ENCODE measurements around the gene PIK3R4.

Gene PIK3R4

GRCh38 chr3:130687327-130687726, 59.3 kb downstream of the PIK3R4 start:
- Histone ChIP-seq H3K27me3 (ENCODE audit: control insufficient read depth in 1 of 2, insufficient read depth in 1 of 2, low read length in 2 of 2) (no peaks in the 10 kb centered on the region), H2BK15ac (ENCODE audit: low read depth, poor library complexity, severe bottlenecking) (no peak overlapping the region), H2BK12ac (ENCODE audit: low read length in 2 of 2) (no peak overlapping the region), H3K4me2 (ENCODE audit: low read length, poor library complexity, severe bottlenecking) (no peak overlapping the region), H4K8ac (ENCODE audit: low read length) (no peak overlapping the region), H2BK120ac (ENCODE audit: low read depth, low read length) (no peak overlapping the region), H3K4me3 (ENCODE audit: insufficient read depth in 1 of 2, low read depth in 1 of 2, low read length in 2 of 2) (no peak overlapping the region), H3K18ac (ENCODE audit: low read depth in 1 of 2, low read length in 2 of 2) (no peak overlapping the region), H3K23ac (ENCODE audit: low read length in 2 of 2) (no peak overlapping the region), H3K4me1 (ENCODE audit: control insufficient read depth, insufficient read depth, low read depth, low read length) (no peaks in the 10 kb centered on the region), H2AK5ac (ENCODE audit: low read length, severe bottlenecking) (no peak overlapping the region), H3K4ac (ENCODE audit: low read depth in 1 of 2, low read length in 2 of 2) (no peak overlapping the region), H2BK5ac (ENCODE audit: low read depth, low read length, poor library complexity, severe bottlenecking) (no peak overlapping the region), H3K36me3 (ENCODE audit: control insufficient read depth in 1 of 2, insufficient read depth in 2 of 2, low read depth in 1 of 2, low read length in 2 of 2) (peaks cover 0 to 69% of the 10 kb centered on the region in 2 experiments), H3K79me1 (replicated peaks; ENCODE audit: low read length, poor library complexity, severe bottlenecking) (peaks cover 2% of the 10 kb centered on the region), H2AFZ (ENCODE audit: low read depth, low read length) (no peak overlapping the region), H4K91ac (ENCODE audit: low read length) (no peak overlapping the region), H3K14ac (ENCODE audit: low read length in 2 of 2) (no peak overlapping the region), H3K9ac (ENCODE audit: low read length) (no peak overlapping the region), H3K9me3 (ENCODE audit: control insufficient read depth, low read length) (no peaks in the 10 kb centered on the region), H3K27ac (ENCODE audit: low read length, poor library complexity, severe bottlenecking) (no peak overlapping the region)
- DNase-seq: no peak

DNA sequence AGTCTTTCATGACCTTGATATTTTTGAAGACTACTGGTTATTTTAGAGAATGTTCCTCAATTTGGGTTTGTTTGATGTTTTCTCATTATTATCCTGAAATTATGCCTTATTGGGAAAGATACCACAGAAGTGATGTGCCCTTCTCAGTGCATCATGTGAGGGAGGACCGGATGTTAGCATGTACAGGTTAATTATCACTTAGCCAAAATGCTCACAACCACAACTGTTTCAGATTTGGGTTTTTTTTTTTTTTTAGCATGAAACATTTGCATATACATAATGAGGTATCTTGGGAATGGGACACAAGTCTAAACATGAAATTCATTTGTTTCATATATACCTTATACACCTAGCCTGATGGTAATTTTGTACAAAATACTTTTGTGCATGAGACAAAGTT, 59.8 kb downstream of the PIK3R4 start:
- no peak overlapping the region for H2AFZ ChIP-seq (ENCODE audit: low read depth, low read length)
- H3K9ac ChIP-seq (ENCODE audit: low read length): no peak overlapping the region
- H3K4ac ChIP-seq (ENCODE audit: low read depth in 1 of 2, low read length in 2 of 2): no peak overlapping the region
- no peak overlapping the region for H4K8ac ChIP-seq (ENCODE audit: low read length)
- peaks cover 2% of the 10 kb centered on the region for H3K79me1 ChIP-seq (replicated peaks; ENCODE audit: low read length, poor library complexity, severe bottlenecking)
- no peaks in the 10 kb centered on the region for H3K27me3 ChIP-seq (ENCODE audit: control insufficient read depth in 1 of 2, insufficient read depth in 1 of 2, low read length in 2 of 2)
- H4K91ac ChIP-seq (ENCODE audit: low read length): no peak overlapping the region
- no peak overlapping the region for H2BK15ac ChIP-seq (ENCODE audit: low read depth, poor library complexity, severe bottlenecking)
- peaks cover 0 to 74% of the 10 kb centered on the region in 2 experiments for H3K36me3 ChIP-seq (ENCODE audit: control insufficient read depth in 1 of 2, insufficient read depth in 2 of 2, low read depth in 1 of 2, low read length in 2 of 2)
- WGBS: no CpG with 5 or more reads among the region's 1 CpG
- no peak overlapping the region for H3K18ac ChIP-seq (ENCODE audit: low read depth in 1 of 2, low read length in 2 of 2)
- H3K14ac ChIP-seq (ENCODE audit: low read length in 2 of 2): no peak overlapping the region
- no peak overlapping the region for H2AK5ac ChIP-seq (ENCODE audit: low read length, severe bottlenecking)
- DNase-seq: no peak
- H2BK120ac ChIP-seq (ENCODE audit: low read depth, low read length): no peak overlapping the region
- no peaks in the 10 kb centered on the region for H3K4me1 ChIP-seq (ENCODE audit: control insufficient read depth, insufficient read depth, low read depth, low read length)
- no peaks in the 10 kb centered on the region for H3K9me3 ChIP-seq (ENCODE audit: control insufficient read depth, low read length)
- no peak overlapping the region for H3K23ac ChIP-seq (ENCODE audit: low read length in 2 of 2)
- no peak overlapping the region for H2BK12ac ChIP-seq (ENCODE audit: low read length in 2 of 2)
- no peak overlapping the region for H2BK5ac ChIP-seq (ENCODE audit: low read depth, low read length, poor library complexity, severe bottlenecking)
- no peak overlapping the region for H3K27ac ChIP-seq (ENCODE audit: low read length, poor library complexity, severe bottlenecking)
- no peak overlapping the region for H3K4me2 ChIP-seq (ENCODE audit: low read length, poor library complexity, severe bottlenecking)
- H3K4me3 ChIP-seq (ENCODE audit: insufficient read depth in 1 of 2, low read depth in 1 of 2, low read length in 2 of 2): no peak overlapping the region

- DNase-seq: no peak
- WGBS: 94% methylated on average over 2 of the region's 2 CpGs
Measured at GRCh38 chr3:130682131-130682530, 64.5 kb downstream of the PIK3R4 start.

DNA sequence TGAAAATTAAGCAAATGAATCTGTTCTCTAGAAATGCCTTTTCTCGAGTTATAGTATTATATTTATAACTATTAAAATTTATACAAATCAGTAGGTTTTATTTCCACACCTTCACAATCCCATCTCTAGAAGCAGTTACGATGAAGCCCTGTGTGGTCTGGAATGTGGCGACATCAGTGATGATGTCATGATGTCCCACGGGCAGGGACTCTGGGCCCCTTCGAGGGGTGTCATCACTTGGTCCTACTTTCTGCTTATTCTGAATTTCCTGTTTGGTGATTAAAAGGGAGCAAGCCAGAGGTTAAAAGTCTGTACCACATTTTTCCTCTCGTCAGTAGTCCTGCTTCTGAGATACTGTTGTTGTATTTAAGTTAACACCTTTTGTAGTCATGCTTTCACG, 67.4 kb downstream of the PIK3R4 start:
- no peaks in the 10 kb centered on the region for H3K79me1 ChIP-seq (replicated peaks; ENCODE audit: low read length, poor library complexity, severe bottlenecking)
- 79% methylated on average over 6 of the region's 7 CpGs for WGBS
- H3K27ac ChIP-seq (ENCODE audit: low read length, poor library complexity, severe bottlenecking): no peak overlapping the region
- H2BK12ac ChIP-seq (ENCODE audit: low read length in 2 of 2): no peak overlapping the region
- H4K91ac ChIP-seq (ENCODE audit: low read length): no peak overlapping the region
- DNase-seq: no peak
- H4K8ac ChIP-seq (ENCODE audit: low read length): no peak overlapping the region
- no peak overlapping the region for H3K23ac ChIP-seq (ENCODE audit: low read length in 2 of 2)
- no peak overlapping the region for H2BK15ac ChIP-seq (ENCODE audit: low read depth, poor library complexity, severe bottlenecking)
- H2AFZ ChIP-seq (ENCODE audit: low read depth, low read length): no peak overlapping the region
- no peak overlapping the region for H2BK5ac ChIP-seq (ENCODE audit: low read depth, low read length, poor library complexity, severe bottlenecking)
- H3K4me1 ChIP-seq (ENCODE audit: control insufficient read depth, insufficient read depth, low read depth, low read length): no peaks in the 10 kb centered on the region
- no peak overlapping the region for H3K9ac ChIP-seq (ENCODE audit: low read length)
- no peak overlapping the region for H3K4me3 ChIP-seq (ENCODE audit: insufficient read depth in 1 of 2, low read depth in 1 of 2, low read length in 2 of 2)
- H3K9me3 ChIP-seq (ENCODE audit: control insufficient read depth, low read length): no peaks in the 10 kb centered on the region
- no peak overlapping the region for H2AK5ac ChIP-seq (ENCODE audit: low read length, severe bottlenecking)
- H3K14ac ChIP-seq (ENCODE audit: low read length in 2 of 2): no peak overlapping the region
- no peak overlapping the region for H3K18ac ChIP-seq (ENCODE audit: low read depth in 1 of 2, low read length in 2 of 2)
- no peaks in the 10 kb centered on the region for H3K27me3 ChIP-seq (ENCODE audit: control insufficient read depth in 1 of 2, insufficient read depth in 1 of 2, low read length in 2 of 2)
- no peak overlapping the region for H2BK120ac ChIP-seq (ENCODE audit: low read depth, low read length)
- no peak overlapping the region for H3K4ac ChIP-seq (ENCODE audit: low read depth in 1 of 2, low read length in 2 of 2)
- H3K36me3 ChIP-seq (ENCODE audit: control insufficient read depth in 1 of 2, insufficient read depth in 2 of 2, low read depth in 1 of 2, low read length in 2 of 2): peaks cover 2 to 88% of the 10 kb centered on the region in 2 experiments
- H3K4me2 ChIP-seq (ENCODE audit: low read length, poor library complexity, severe bottlenecking): no peak overlapping the region

More at GRCh38 chr3:130682131-130682530, 64.5 kb downstream of the PIK3R4 start:
- Histone ChIP-seq H3K14ac (ENCODE audit: low read length in 2 of 2) (no peak overlapping the region), H3K27me3 (ENCODE audit: control insufficient read depth in 1 of 2, insufficient read depth in 1 of 2, low read length in 2 of 2) (no peaks in the 10 kb centered on the region), H2AK5ac (ENCODE audit: low read length, severe bottlenecking) (no peak overlapping the region), H3K9ac (ENCODE audit: low read length) (no peak overlapping the region), H3K18ac (ENCODE audit: low read depth in 1 of 2, low read length in 2 of 2) (no peak overlapping the region), H3K79me1 (replicated peaks; ENCODE audit: low read length, poor library complexity, severe bottlenecking) (peaks cover 2% of the 10 kb centered on the region), H3K23ac (ENCODE audit: low read length in 2 of 2) (no peak overlapping the region), H2BK120ac (ENCODE audit: low read depth, low read length) (no peak overlapping the region), H2BK5ac (ENCODE audit: low read depth, low read length, poor library complexity, severe bottlenecking) (no peak overlapping the region), H3K36me3 (ENCODE audit: control insufficient read depth in 1 of 2, insufficient read depth in 2 of 2, low read depth in 1 of 2, low read length in 2 of 2) (peaks cover 0 to 84% of the 10 kb centered on the region in 2 experiments), H4K8ac (ENCODE audit: low read length) (no peak overlapping the region), H2BK15ac (ENCODE audit: low read depth, poor library complexity, severe bottlenecking) (no peak overlapping the region), H3K9me3 (ENCODE audit: control insufficient read depth, low read length) (no peaks in the 10 kb centered on the region), H3K4me1 (ENCODE audit: control insufficient read depth, insufficient read depth, low read depth, low read length) (no peaks in the 10 kb centered on the region), H3K4me3 (ENCODE audit: insufficient read depth in 1 of 2, low read depth in 1 of 2, low read length in 2 of 2) (no peak overlapping the region), H2BK12ac (ENCODE audit: low read length in 2 of 2) (no peak overlapping the region), H3K27ac (ENCODE audit: low read length, poor library complexity, severe bottlenecking) (no peak overlapping the region), H4K91ac (ENCODE audit: low read length) (no peak overlapping the region), H3K4ac (ENCODE audit: low read depth in 1 of 2, low read length in 2 of 2) (no peak overlapping the region), H2AFZ (ENCODE audit: low read depth, low read length) (no peak overlapping the region), H3K4me2 (ENCODE audit: low read length, poor library complexity, severe bottlenecking) (no peak overlapping the region)
